B cell (primary cell): ENCODE data around the gene SLC10A6. TPM values are rescaled to one million over a fixed set of nuclear protein-coding genes. Genes with fewer than 3 reads are reported as not detected.

ENCODE experiments used
- ATAC-seq: fragments of 200-7000 bp; cut with Tn5 transposase; one replicate; pipeline ENCODE4 v1.10.0; 2021; ENCODE audit warnings: low read depth, mild to moderate bottlenecking, moderate number of reproducible peaks, moderate library complexity
- CTCF ChIA-PET: fragments of 350-600 bp; sonication (Branson Sonifier 250); formaldehyde crosslinking; loops from one replicate; lab custom pipeline; 2021; ENCODE audit warnings: antibody characterized with exemption, inconsistent platforms; lab: Charles Lee
- POLR2A ChIA-PET: fragments of 350-600 bp; sonication (Branson Sonifier 250); formaldehyde crosslinking; loops from one replicate; lab custom pipeline; 2021; ENCODE audit warnings: antibody characterized with exemption; lab: Charles Lee
- DNase-seq: peaks from one replicate; pipeline ENCODE4 v3.0.0; 2013
- H2AFZ ChIP-seq: 2 replicates; pipeline ENCODE4 v1.6.1; 2012; ENCODE audit warnings: mild to moderate bottlenecking, low read depth, low read length; ENCODE audit not compliant: insufficient read depth, poor library complexity, severe bottlenecking
- H3K27ac ChIP-seq, 2 donors: 1 replicate in 1 of 2; 2 replicates in 1 of 2; pipeline ENCODE4 v1.5.1; 2012 to 2013; ENCODE audit warnings: low read length in 2 of 2, mild to moderate bottlenecking in 2 of 2, moderate library complexity in 1 of 2
- H3K27me3 ChIP-seq, 4 experiments: fragments of 200-600 bp in 1 of 4; sonication (generic) in 1 of 4; replicated peaks in 1 of 4; 1 replicate in 2 of 4; 2 replicates in 2 of 4; pipeline versions ENCODE4 v1.6.1 to v1.7.0; 2013 to 2016; ENCODE audit warnings: low read length in 3 of 4, mild to moderate bottlenecking in 2 of 4, mixed read lengths in 1 of 4, moderate library complexity in 1 of 4; ENCODE audit not compliant: insufficient read depth in 4 of 4, control insufficient read depth in 3 of 4; ENCODE audit errors: control extremely low read depth in 1 of 4
- H3K36me3 ChIP-seq, 2 experiments: replicated peaks in 1 of 2; 1 replicate in 1 of 2; 2 replicates in 1 of 2; pipeline versions ENCODE4 v1.6.1 to v1.7.1; 2013; ENCODE audit warnings: low read length in 1 of 2; ENCODE audit not compliant: insufficient read depth in 2 of 2, control insufficient read depth in 1 of 2; ENCODE audit errors: control extremely low read depth in 1 of 2, extremely low read depth in 1 of 2
- H3K4me1 ChIP-seq, 2 donors: fragments of 200-600 bp in 1 of 2; sonication (generic) in 1 of 2; 1 replicate in 1 of 2; 2 replicates in 1 of 2; pipeline versions ENCODE4 v1.5.1 to v1.6.1; 2013 to 2017; ENCODE audit warnings: low read length in 2 of 2; ENCODE audit not compliant: control insufficient read depth in 2 of 2, insufficient read depth in 2 of 2
- H3K4me2 ChIP-seq: replicated peaks from 2 replicates; pipeline ENCODE3; 2012; ENCODE audit warnings: mild to moderate bottlenecking, low read depth, low read length; ENCODE audit not compliant: poor library complexity, severe bottlenecking
- H3K4me3 ChIP-seq, 5 experiments: fragments of 200-600 bp in 1 of 5; sonication (generic) in 1 of 5; 1 replicate in 3 of 5; 2 replicates in 2 of 5; pipeline versions ENCODE4 v1.5.1 to v1.7.0; 2011 to 2016; ENCODE audit warnings: low read length in 4 of 5, mild to moderate bottlenecking in 4 of 5, low read depth in 2 of 5, control low read depth in 1 of 5, moderate library complexity in 1 of 5; ENCODE audit not compliant: insufficient read depth in 1 of 5; ENCODE audit errors: control extremely low read depth in 1 of 5, extremely low read depth in 1 of 5
- H3K79me2 ChIP-seq: fragments of 200-600 bp; sonication (generic); one replicate; pipeline ENCODE4 v1.6.0; 2016; ENCODE audit warnings: low read length; ENCODE audit not compliant: control insufficient read depth, insufficient read depth
- H3K9ac ChIP-seq: fragments of 200-600 bp; sonication (generic); 2 replicates; pipeline ENCODE4 v1.6.1; 2017; ENCODE audit warnings: mild to moderate bottlenecking, low read length, moderate library complexity
- H3K9me3 ChIP-seq, 3 donors: one replicate each; pipeline versions ENCODE4 v1.6.1 to v1.7.1; 2013; ENCODE audit warnings: low read length in 2 of 3; ENCODE audit not compliant: control insufficient read depth in 2 of 3, insufficient read depth in 1 of 3; ENCODE audit errors: control extremely low read depth in 1 of 3
- H4K20me1 ChIP-seq: 2 replicates; pipeline ENCODE4 v1.6.0; 2012; ENCODE audit warnings: mild to moderate bottlenecking, low read length; ENCODE audit not compliant: insufficient read depth, control insufficient read depth, poor library complexity, severe bottlenecking
- H3K27ac Mint-ChIP-seq: one replicate; pipeline ENCODE4 v1.8.0; 2021; ENCODE audit warnings: mixed read lengths
- H3K27me3 Mint-ChIP-seq: one replicate; pipeline ENCODE4 v1.8.0; 2021; ENCODE audit warnings: mixed read lengths
- H3K4me1 Mint-ChIP-seq: one replicate; pipeline ENCODE4 v1.8.0; 2021; ENCODE audit warnings: mixed read lengths
- H3K4me3 Mint-ChIP-seq: one replicate; pipeline ENCODE4 v1.8.0; 2021; ENCODE audit warnings: mixed read lengths
- H3K9me3 Mint-ChIP-seq: one replicate; pipeline ENCODE4 v1.8.0; 2022; ENCODE audit warnings: mixed read lengths; ENCODE audit not compliant: insufficient read depth
- EZH2 ChIP-seq: IDR thresholded peaks from 2 replicates; pipeline ENCODE4 v1.6.1; 2012; ENCODE audit warnings: borderline replicate concordance, low read depth, mild to moderate bottlenecking, moderate library complexity, low read length; ENCODE audit not compliant: insufficient read depth, poor library complexity, severe bottlenecking
- WGBS: methylation state at CpG from one replicate; pipeline ENCODE4 v1.1.5; 2013; ENCODE audit warnings: missing lambda C conversion rate; ENCODE audit not compliant: insufficient coverage; 5-methylcytosine and 5-hydroxymethylcytosine counted together
- intact Hi-C: fragments of 100-400 bp; cut with micrococcal nuclease; formaldehyde crosslinking; loops from one replicate; pipeline ENCODE4 v1.10.0; 2022
- polyA plus RNA-seq: library from polyadenylated mRNA; depleted of rRNA; stranded (reverse); fragments of >200 nt; gene quantifications from 2 replicates; pipeline ENCODE4 v1.2.3, GENCODE V29; 2012
- total RNA-seq, 2 donors: library from RNA; stranded (reverse); fragments of 120-200 nt in 1 of 2; gene quantifications; 1 replicate in 1 of 2; 2 replicates in 1 of 2; pipeline versions ENCODE4 v1.2.3 to v1.2.4, GENCODE V29; 2013 to 2022
- TF ChIP-seq, protein P1 (sequence below): fragments of 200-600 bp; IDR thresholded peaks from one replicate; pipeline ENCODE4 v1.8.0; 2022; ENCODE audit warnings: antibody characterized with exemption, mild to moderate bottlenecking

Gene SLC10A6
- total and polyA plus RNA-seq, 2 donors (not counting 1 experiment from before 2014, with no cell fraction given): not detected

GRCh38 chr4:86837691-86838503, 11.3 kb downstream of the SLC10A6 start:
- H3K4me3 Mint-ChIP-seq: no peak overlapping the region
- Histone ChIP-seq H3K27me3 (no peaks in the 10 kb centered on the region), H3K9me3 (no peaks in the 10 kb centered on the region), H3K36me3 (no peaks in the 10 kb centered on the region), H3K9ac (no peak overlapping the region), H3K79me2 (no peaks in the 10 kb centered on the region), H3K4me3 (no peak overlapping the region), H3K4me2 (no peak overlapping the region), H3K4me1 (no peaks in the 10 kb centered on the region), H3K27ac (no peak overlapping the region), H4K20me1 (no peaks in the 10 kb centered on the region), H2AFZ (no peak overlapping the region)
- no peak for TF ChIP-seq EZH2
- TF ChIP-seq, protein P1, sequence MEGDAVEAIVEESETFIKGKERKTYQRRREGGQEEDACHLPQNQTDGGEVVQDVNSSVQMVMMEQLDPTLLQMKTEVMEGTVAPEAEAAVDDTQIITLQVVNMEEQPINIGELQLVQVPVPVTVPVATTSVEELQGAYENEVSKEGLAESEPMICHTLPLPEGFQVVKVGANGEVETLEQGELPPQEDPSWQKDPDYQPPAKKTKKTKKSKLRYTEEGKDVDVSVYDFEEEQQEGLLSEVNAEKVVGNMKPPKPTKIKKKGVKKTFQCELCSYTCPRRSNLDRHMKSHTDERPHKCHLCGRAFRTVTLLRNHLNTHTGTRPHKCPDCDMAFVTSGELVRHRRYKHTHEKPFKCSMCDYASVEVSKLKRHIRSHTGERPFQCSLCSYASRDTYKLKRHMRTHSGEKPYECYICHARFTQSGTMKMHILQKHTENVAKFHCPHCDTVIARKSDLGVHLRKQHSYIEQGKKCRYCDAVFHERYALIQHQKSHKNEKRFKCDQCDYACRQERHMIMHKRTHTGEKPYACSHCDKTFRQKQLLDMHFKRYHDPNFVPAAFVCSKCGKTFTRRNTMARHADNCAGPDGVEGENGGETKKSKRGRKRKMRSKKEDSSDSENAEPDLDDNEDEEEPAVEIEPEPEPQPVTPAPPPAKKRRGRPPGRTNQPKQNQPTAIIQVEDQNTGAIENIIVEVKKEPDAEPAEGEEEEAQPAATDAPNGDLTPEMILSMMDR: no peak
- H3K4me1 Mint-ChIP-seq: no peaks in the 10 kb centered on the region
- CTCF ChIA-PET: no interaction called here
- POLR2A ChIA-PET: no interaction called here
- H3K27me3 Mint-ChIP-seq: peaks cover 6% of the 10 kb centered on the region
- H3K9me3 Mint-ChIP-seq: no peaks in the 10 kb centered on the region
- no peak for ATAC-seq
- DNase-seq: no peak
- no peak overlapping the region for H3K27ac Mint-ChIP-seq
- intact Hi-C loops: no loop called here
- WGBS: 100% methylated on average over 2 of the region's 5 CpGs

DNA sequence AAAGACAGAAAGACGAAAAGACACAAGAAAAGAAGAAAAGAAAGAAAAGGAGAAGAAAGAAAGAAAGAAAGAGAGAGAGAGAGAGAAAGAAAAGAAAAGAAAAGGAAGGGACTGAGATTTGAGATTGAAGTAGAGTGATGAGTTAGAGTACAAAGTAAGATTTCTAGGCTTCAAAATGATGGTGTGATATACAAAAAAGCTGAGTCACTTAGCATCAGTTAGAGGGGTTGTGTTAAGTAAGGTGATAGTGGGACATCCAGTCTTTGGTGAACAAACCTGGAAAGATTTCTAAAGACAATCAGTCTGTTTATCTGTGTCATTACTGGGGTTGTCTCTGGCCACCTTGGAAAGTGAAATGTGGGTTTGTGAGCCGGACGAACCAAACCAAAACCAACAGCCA, 13.5 kb downstream of the SLC10A6 start:
- POLR2A ChIA-PET: no interaction called here
- no CpG with 5 or more reads among the region's 3 CpGs for WGBS
- ATAC-seq: no peak

More for the DNA sequence above, 13.5 kb downstream of the SLC10A6 start:
- Histone ChIP-seq H3K27ac (no peak overlapping the region), H3K4me2 (no peak overlapping the region), H3K4me1 (no peaks in the 10 kb centered on the region), H3K79me2 (no peaks in the 10 kb centered on the region), H3K9ac (no peak overlapping the region), H4K20me1 (no peaks in the 10 kb centered on the region), H3K27me3 (no peaks in the 10 kb centered on the region), H3K36me3 (no peaks in the 10 kb centered on the region), H2AFZ (no peak overlapping the region), H3K9me3 (no peaks in the 10 kb centered on the region), H3K4me3 (no peak overlapping the region)
- Mint-ChIP-seq H3K27ac (no peak overlapping the region), H3K27me3 (peaks cover 6% of the 10 kb centered on the region), H3K4me1 (no peaks in the 10 kb centered on the region), H3K9me3 (no peaks in the 10 kb centered on the region), H3K4me3 (no peak overlapping the region)
- intact Hi-C loops: no loop called here
- TF ChIP-seq EZH2: no peak
- TF ChIP-seq, protein P1: no peak
- CTCF ChIA-PET: no interaction called here
- no peak for DNase-seq
